Hepatocyte (in vitro differentiated cells): ENCODE measurements around the gene GRIN3B. TPM values are rescaled to one million over a fixed set of nuclear protein-coding genes. Genes with fewer than 3 reads are reported as not detected.
"Not testable (repeated sequence)": the region's sequence is repeated elsewhere in the genome, so short reads cannot be mapped to it uniquely, and the experiment has no call there.

Experiments used
- DNase-seq: peaks from one replicate; pipeline ENCODE4 v3.0.0-alpha.2; 2016; ENCODE audit warnings: low spot score
- H2AFZ ChIP-seq: fragments of 200-600 bp; sonication (generic); 2 replicates; pipeline ENCODE4 v1.6.0; 2016; ENCODE audit warnings: antibody characterized with exemption, mild to moderate bottlenecking
- H3K27ac ChIP-seq: fragments of 200-600 bp; sonication (generic); 2 replicates; pipeline ENCODE4 v1.5.1; 2016; ENCODE audit warnings: mild to moderate bottlenecking
- H3K27me3 ChIP-seq: fragments of 200-600 bp; sonication (generic); 2 replicates; pipeline ENCODE4 v1.6.1; 2016
- H3K36me3 ChIP-seq: fragments of 200-600 bp; sonication (generic); replicated peaks from 2 replicates; pipeline ENCODE4 v1.5.1; 2016; ENCODE audit warnings: low read depth; ENCODE audit not compliant: insufficient read depth
- H3K4me1 ChIP-seq: fragments of 200-600 bp; sonication (generic); 2 replicates; pipeline ENCODE4 v1.5.1; 2016; ENCODE audit warnings: mild to moderate bottlenecking, moderate library complexity; ENCODE audit not compliant: insufficient read depth
- H3K4me2 ChIP-seq: fragments of 200-600 bp; sonication (generic); 2 replicates; pipeline ENCODE4 v1.6.0; 2016
- H3K4me3 ChIP-seq: fragments of 200-600 bp; sonication (generic); 2 replicates; pipeline ENCODE4 v1.5.1; 2016; ENCODE audit warnings: mild to moderate bottlenecking
- H3K79me2 ChIP-seq: fragments of 200-600 bp; sonication (generic); 2 replicates; pipeline ENCODE4 v1.6.0; 2017; ENCODE audit warnings: mild to moderate bottlenecking
- H3K9me2 ChIP-seq: fragments of 200-600 bp; sonication (generic); replicated peaks from 2 replicates; pipeline ENCODE4 v1.6.0; 2017; ENCODE audit warnings: mild to moderate bottlenecking; ENCODE audit not compliant: insufficient read depth
- H3K9me3 ChIP-seq: fragments of 200-600 bp; sonication (generic); 2 replicates; pipeline ENCODE4 v1.5.1; 2016; ENCODE audit warnings: low read depth, mild to moderate bottlenecking
- H4K20me1 ChIP-seq: fragments of 200-600 bp; sonication (generic); 2 replicates; pipeline ENCODE4 v1.6.0; 2016; ENCODE audit warnings: mild to moderate bottlenecking; ENCODE audit not compliant: insufficient read depth, poor library complexity, severe bottlenecking
- CTCF ChIP-seq: fragments of 200-600 bp; sonication (generic); IDR thresholded peaks from 2 replicates; pipeline ENCODE4 v1.5.1; 2016; ENCODE audit warnings: antibody characterized with exemption, mild to moderate bottlenecking; ENCODE audit not compliant: poor library complexity
- EZH2 ChIP-seq: fragments of 200-600 bp; sonication (generic); IDR thresholded peaks from 2 replicates; pipeline ENCODE4 v1.6.1; 2016; ENCODE audit warnings: antibody characterized with exemption, mild to moderate bottlenecking, borderline replicate concordance
- EZH2phosphoT487 ChIP-seq: fragments of 200-600 bp; sonication (generic); IDR thresholded peaks from one replicate; pipeline ENCODE4 v1.6.1; 2018; ENCODE audit warnings: antibody characterized with exemption, mild to moderate bottlenecking, low read depth, moderate library complexity; ENCODE audit not compliant: unreplicated experiment, severe bottlenecking
- WGBS: methylation state at CpG from one replicate; pipeline ENCODE4 v1.1.6; 2016; ENCODE audit warnings: low lambda C conversion rate; ENCODE audit errors: missing lambda C conversion rate; 5-methylcytosine and 5-hydroxymethylcytosine counted together
- polyA plus RNA-seq: library from polyadenylated mRNA; unstranded; fragments of >200 nt; fragmentation: Nextera tagmentation; extraction: Ambion mirVana; gene quantifications from 2 replicates; pipeline ENCODE4 v1.2.1, GENCODE V29; 2016
- total RNA-seq: library from RNA; depleted of rRNA; stranded (reverse); fragments of >200 nt; gene quantifications from 2 replicates; pipeline ENCODE4 v1.2.3, GENCODE V29; 2014

The GRIN3B gene
- total and polyA plus RNA-seq, 2 experiments from 2014 or later: 0.30 to 0.48 TPM

DNA sequence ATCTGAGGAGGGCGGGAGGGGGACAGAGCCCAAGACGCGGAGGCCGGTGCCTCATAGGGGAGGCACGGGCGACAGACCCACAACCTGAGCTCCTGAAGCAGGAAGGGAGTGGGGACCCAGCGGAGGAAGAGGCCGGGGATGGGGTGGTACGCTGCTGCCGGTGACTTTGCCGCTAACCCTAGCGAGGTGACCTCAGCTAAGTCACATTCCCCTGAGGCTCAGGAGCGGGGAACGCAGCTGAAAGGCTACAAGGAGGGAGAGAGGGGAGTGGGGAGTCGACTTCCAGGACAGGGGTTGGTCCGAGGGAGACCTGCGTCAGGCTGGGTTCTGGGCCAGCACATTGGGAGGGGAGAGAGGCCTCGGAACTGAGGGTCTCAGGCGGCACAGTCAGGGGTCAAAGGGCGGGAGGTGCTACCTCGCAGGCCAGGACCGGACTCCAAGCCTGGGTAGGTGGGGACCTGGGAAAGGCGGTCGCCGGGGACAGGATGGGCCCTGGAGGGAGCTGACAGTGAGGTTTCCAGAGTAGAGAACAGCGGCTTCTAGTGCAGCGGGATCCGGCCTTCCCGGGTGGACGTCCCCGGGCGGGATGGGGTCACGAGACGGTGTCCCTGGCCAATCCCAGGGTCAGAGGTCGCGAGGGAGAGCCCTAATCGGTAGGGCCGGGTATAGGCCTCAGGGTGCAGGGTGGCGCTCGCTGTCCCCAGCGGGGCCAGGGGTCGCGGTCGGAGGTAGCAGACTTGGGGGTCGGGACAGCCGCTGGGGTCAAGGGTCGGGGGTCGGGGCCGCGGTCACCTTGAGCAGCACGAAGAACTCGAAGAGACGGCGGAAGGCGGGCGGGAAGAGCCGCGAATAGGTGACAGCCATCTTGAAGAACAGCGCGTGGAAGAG, 20.0 kb downstream of the GRIN3B start:
- H3K36me3 ChIP-seq: no peaks in the 10 kb centered on the region
- H3K4me1 ChIP-seq: peaks cover 43% of the 10 kb centered on the region
- H4K20me1 ChIP-seq: peaks cover 53% of the 10 kb centered on the region
- no peak for DNase-seq
- no peaks in the 10 kb centered on the region for H3K9me3 ChIP-seq
- H3K79me2 ChIP-seq: peaks cover 60% of the 10 kb centered on the region
- no peak for TF ChIP-seq EZH2
- TF ChIP-seq EZH2phosphoT487: no peak
- no peak for TF ChIP-seq CTCF
- peak overlapping the region; percentile 42 for H3K27ac ChIP-seq
- H3K9me2 ChIP-seq: no peaks in the 10 kb centered on the region
- no peak overlapping the region for H2AFZ ChIP-seq
- peak overlapping the region; percentile 29 for H3K4me3 ChIP-seq
- 6% methylated on average over 34 of the region's 60 CpGs for WGBS
- peak overlapping the region; percentile 99 for H3K4me2 ChIP-seq
- H3K27me3 ChIP-seq: no peaks in the 10 kb centered on the region

DNA sequence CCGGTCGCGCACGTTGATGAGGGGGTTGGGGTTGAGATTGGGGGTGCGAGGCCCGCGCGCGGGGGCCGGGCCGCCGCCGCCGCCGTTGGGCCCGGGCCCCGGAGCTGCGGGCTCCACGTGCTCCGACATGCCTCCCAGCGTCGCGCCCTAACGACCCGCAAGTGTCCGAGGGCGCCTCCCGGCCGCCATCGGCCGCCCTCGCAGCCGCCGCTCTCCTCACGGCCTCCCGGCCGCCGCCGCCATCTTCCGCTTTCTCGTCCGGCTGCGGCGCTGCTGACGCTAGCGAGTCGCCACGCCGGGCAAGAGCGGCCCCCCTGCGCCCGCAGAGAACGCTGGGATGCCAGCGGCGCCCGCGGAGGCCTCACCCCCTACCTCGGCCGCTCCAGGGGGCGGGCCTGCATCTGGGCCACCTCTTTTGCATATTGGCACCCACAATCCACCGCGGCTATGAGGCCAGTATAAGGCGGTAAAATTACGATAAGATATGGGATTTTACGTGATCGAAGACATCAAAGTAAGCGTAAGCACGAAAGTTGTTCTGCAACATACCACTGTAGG, 20.7 kb downstream of the GRIN3B start, which contains the start of gene TMEM259:
TMEM259 (minus strand) TSS at position 256 of the 558 bp plus-strand sequence; CDS start at position 129, 127 bp downstream.
- H2AFZ ChIP-seq: no peak within 1 kb of the TSS
- peaks cover 46% of the 10 kb centered on the region for H4K20me1 ChIP-seq
- H3K4me3 ChIP-seq: peak within 1 kb of the TSS; percentile 29
- H3K79me2 ChIP-seq: peaks cover 58% of the 10 kb centered on the region
- H3K27me3 ChIP-seq: no peaks in the 10 kb centered on the region
- no peak for TF ChIP-seq CTCF
- TF ChIP-seq EZH2: no peak
- no peak for TF ChIP-seq EZH2phosphoT487
- peak; percentile 100 for DNase-seq
- H3K36me3 ChIP-seq: no peaks in the 10 kb centered on the region
- peak within 1 kb of the TSS; percentile 78 for H3K27ac ChIP-seq
- H3K9me3 ChIP-seq: no peaks in the 10 kb centered on the region
- H3K9me2 ChIP-seq: no peaks in the 10 kb centered on the region
- peak within 1 kb of the TSS; percentile 99 for H3K4me2 ChIP-seq
- peaks cover 46% of the 10 kb centered on the region for H3K4me1 ChIP-seq
- under 1% methylated on average over 32 of the region's 68 CpGs for WGBS

- not testable (repeated sequence) for H3K27ac ChIP-seq, H3K4me3 ChIP-seq, H3K36me3 ChIP-seq, DNase-seq, H3K27me3 ChIP-seq, H3K4me2 ChIP-seq, H3K9me2 ChIP-seq, H3K9me3 ChIP-seq, H2AFZ ChIP-seq
- peaks cover 22% of the 10 kb centered on the region for H3K4me1 ChIP-seq
- peaks cover 53% of the 10 kb centered on the region for H3K79me2 ChIP-seq
- H4K20me1 ChIP-seq: peaks cover 25% of the 10 kb centered on the region
- 91% methylated on average over 5 of the region's 5 CpGs for WGBS
These were observed 23.6 kb downstream of the GRIN3B start for GRCh38 chr19:1023883-1024188.

GRCh38 chr19:1025080-1025479, 24.9 kb downstream of the GRIN3B start:
- Histone ChIP-seq H3K4me1 (peaks cover 21% of the 10 kb centered on the region), H3K4me2 (peak overlapping the region; percentile 100), H3K27ac (peak overlapping the region; percentile 100), H3K79me2 (peaks cover 53% of the 10 kb centered on the region), H4K20me1 (peaks cover 24% of the 10 kb centered on the region)
- 96% methylated on average over 6 of the region's 6 CpGs for WGBS
- not testable (repeated sequence) for H3K4me3 ChIP-seq, H3K36me3 ChIP-seq, H3K9me3 ChIP-seq, H3K27me3 ChIP-seq, H3K9me2 ChIP-seq, H2AFZ ChIP-seq, DNase-seq
